Measurements from ENCODE around the gene ZNF616. TPM values are rescaled to one million over a fixed set of nuclear protein-coding genes. Genes with fewer than 3 reads are reported as not detected.

ZNF616 gene
- total RNA-seq, result 3.5 and 5.6 TPM in 2 replicates

GRCh38 chr19:52139252-52140031, at the start of gene ZNF616:
TSS of gene ZNF616 (minus strand) at chr19:52139938. CDS start at chr19:52130512, 9,426 bp downstream.

GRCh38 chr19:52171321-52172169, 31.8 kb upstream of the ZNF616 start, which contains the start of gene ZNF836:
TSS of gene ZNF836 (minus strand) at chr19:52171621. CDS start at chr19:52168072, 3,549 bp downstream.

GRCh38 chr19:52095172-52096014, 44.3 kb downstream of the ZNF616 start, which contains the start of gene ZNF841:
TSS of gene ZNF841 (minus strand) at chr19:52095765. CDS start at chr19:52084801, 10,964 bp downstream.

Other genes starting within 250 kb of the ZNF616 start
- gene ZNF649, start 234.9 kb downstream of the ZNF616 start, total RNA-seq, result 4.6 and 7.0 TPM in 2 replicates
- 3.1 and 9.8 TPM in 2 replicates for gene ZNF613, start 212.5 kb downstream of the ZNF616 start, total RNA-seq
- gene ZNF350, start 153.1 kb downstream of the ZNF616 start, total RNA-seq, result 0.98 and 2.4 TPM in 2 replicates
- gene ZNF615, start 131.7 kb downstream of the ZNF616 start, total RNA-seq, result 3.3 and 5.6 TPM in 2 replicates
- 7.2 and 7.9 TPM in 2 replicates for gene ZNF614, start 111.6 kb downstream of the ZNF616 start, total RNA-seq
- gene ZNF432, start 91.1 kb downstream of the ZNF616 start, total RNA-seq, result 2.4 and 5.6 TPM in 2 replicates
- gene ZNF841, start 44.2 kb downstream of the ZNF616 start, total RNA-seq, result 3.3 and 7.5 TPM in 2 replicates
- gene ZNF836, start 31.7 kb upstream of the ZNF616 start, total RNA-seq, result 3.3 and 6.3 TPM in 2 replicates
- 234 and 274 TPM in 2 replicates for gene PPP2R1A, start 50.1 kb upstream of the ZNF616 start, total RNA-seq
- gene ZNF766, start 129.6 kb upstream of the ZNF616 start, total RNA-seq, result 5.5 and 6.8 TPM in 2 replicates
- 14.2 and 21.0 TPM in 2 replicates for gene ZNF480, start 157.2 kb upstream of the ZNF616 start, total RNA-seq
- gene ZNF610, start 196.3 kb upstream of the ZNF616 start, total RNA-seq, result 0.33 and 0.63 TPM in 2 replicates
- gene ZNF880, start 230.0 kb upstream of the ZNF616 start, total RNA-seq, result 5.6 and 7.3 TPM in 2 replicates

All from airway epithelial cell (primary cell).